GM18508 (cell line): ENCODE data around the gene ST6GALNAC1.
"Not testable (repeated sequence)": the region's sequence is repeated elsewhere in the genome, so short reads cannot be mapped to it uniquely, and the experiment has no call there.

ENCODE experiments used
- ATAC-seq: cut with Tn5 transposase; IDR thresholded peaks from one replicate; pipeline ENCODE4 v1.9.1; 2021; ENCODE audit warnings: moderate number of reproducible peaks; ENCODE audit not compliant: insufficient read depth, unreplicated experiment

ST6GALNAC1 gene

DNA sequence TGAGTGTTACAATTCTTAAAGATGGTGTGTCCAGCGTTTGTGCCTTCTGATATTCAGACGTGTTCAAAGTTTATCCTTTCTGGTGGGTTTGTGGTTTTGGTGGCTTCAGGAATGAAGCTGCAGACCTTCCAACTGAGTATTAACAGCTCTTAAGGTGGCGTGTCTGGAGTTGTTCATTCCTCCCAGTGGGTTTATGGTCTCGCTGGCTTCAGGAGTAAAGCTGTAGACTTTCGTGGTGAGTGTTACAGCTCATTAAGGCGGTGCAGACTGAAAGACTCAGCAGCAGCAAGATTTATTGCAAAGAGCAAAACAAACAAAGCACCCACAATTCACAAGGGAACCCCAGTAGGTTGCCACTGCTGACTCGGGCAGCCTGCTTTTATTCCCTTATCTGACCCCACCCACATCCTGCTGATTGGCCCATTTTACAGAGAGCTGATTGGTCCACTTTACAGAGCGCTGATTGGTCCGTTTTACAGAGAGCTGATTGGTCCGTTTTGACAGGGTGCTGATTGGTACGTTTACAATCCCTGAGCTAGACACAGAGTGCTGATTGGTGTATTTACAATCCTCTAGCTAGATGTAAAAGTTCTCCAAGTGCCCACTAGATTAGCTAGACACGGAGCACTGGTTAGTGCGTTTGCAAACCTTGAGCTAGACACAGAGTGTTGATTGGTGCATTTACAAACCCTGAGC is 29.3 kb downstream of the ST6GALNAC1 start:
- not testable (repeated sequence) for ATAC-seq

DNA sequence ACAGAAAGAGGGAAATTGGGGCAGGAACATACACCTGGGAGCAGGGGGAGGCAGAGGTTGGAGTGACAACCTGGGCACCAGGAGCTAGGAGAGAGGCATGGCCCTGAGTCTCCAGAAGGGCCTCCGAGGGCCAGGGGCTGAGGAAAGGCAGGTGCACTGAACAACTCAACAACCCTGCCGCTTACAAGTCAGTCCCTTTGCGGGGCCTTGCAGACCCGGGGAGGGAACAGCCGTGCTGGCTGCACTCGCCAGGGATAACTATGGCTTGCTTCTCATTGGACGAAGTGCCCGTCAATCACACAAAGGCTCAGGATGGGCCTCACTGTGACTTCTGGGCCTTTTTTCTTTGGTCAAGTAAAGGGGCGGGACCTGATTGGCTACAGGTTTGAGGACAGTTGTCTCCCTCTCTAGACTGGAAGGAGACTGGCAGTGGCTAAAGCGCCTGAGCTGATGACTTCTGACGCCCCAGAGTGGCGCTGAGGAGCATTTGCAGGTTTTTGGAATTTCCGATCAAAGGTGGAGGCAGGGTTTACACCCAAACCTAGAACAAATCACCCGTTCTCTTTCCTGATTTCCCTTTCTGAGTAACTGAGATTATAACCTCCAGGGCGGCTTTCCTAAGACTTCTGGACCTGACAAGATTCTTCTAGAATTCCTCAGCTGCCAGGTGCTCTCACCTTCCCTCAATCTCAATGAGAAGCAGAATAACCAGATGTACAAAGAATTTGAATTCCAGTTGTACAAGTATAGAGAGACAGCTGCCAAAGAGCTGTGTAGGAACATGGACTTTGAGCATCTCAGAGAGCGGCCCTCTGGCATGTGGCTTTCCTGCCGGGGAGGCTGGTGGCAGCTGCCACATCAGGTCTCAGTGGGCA is 30.3 kb downstream of the ST6GALNAC1 start:
- no peak for ATAC-seq

DNA sequence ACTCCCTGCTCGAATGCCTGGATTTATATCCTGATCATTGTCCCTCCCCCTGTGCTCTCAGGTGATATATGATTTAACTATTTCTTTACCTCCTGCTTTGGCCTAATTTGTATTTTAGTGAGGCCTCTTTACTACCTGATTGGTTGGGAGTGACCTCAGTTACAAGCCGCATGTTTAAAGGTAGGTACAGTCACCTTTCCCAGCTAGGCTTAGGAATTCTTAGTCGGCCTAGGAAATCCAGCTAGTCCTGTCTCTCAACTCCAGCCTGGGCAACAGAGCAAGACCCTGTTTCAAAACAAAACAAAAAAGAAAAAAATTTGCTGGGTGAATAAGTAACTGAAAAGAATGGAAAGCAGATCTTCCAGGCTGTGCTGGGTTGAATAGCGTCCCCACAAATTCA is 31.1 kb downstream of the ST6GALNAC1 start:
- ATAC-seq, result no peak

DNA sequence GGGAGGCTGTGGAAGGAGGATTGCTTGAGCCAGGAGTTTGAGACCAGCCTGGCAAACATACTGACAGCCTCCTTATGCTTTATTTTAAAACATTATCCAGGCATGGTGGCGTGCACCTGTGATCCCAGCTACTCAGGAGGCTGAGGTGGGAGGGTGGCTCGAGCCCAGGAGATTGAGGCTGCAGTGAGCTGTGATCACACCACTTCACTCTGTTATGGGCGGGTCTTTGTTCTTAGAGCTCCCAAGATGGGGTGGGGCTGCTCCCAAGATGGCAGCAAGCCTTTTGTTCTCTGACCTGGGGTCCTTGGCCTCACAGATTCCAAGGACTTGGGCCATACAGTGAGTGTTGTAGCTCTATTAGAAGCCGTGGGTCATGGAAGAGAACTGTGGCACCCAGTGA is 31.8 kb downstream of the ST6GALNAC1 start:
- no peak for ATAC-seq

DNA sequence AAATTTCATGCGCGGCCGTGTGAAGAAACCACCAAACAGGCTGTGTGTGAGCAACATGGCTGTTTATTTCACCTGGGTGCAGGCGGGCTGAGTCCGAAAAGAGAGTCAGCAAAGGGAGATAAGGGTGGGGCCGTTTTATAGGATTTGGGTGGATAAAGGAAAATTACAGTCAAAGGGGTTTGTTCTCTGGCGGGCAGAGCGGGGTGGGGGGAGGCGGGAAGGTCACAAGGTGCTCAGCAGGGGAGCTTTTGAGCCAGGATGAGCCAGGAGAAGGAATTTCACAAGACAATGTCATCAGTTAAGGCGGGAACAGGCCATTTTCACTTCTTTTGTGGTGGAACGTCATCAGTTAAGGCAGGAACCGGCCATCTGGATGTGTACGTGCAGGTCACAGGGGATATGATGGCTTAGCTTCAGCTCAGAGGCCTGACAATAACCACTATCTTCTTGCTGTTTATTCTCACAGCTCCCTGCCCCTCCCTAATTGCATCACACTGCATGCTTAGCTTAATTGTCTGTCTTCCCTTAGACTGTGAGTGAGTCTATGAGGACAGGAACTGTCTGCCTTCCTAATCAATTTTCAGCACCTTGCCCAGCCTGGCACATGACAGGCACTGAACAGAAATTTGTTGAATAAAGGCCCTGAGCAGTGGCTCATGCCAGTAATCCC is 32.3 kb downstream of the ST6GALNAC1 start:
- not testable (repeated sequence) for ATAC-seq

DNA sequence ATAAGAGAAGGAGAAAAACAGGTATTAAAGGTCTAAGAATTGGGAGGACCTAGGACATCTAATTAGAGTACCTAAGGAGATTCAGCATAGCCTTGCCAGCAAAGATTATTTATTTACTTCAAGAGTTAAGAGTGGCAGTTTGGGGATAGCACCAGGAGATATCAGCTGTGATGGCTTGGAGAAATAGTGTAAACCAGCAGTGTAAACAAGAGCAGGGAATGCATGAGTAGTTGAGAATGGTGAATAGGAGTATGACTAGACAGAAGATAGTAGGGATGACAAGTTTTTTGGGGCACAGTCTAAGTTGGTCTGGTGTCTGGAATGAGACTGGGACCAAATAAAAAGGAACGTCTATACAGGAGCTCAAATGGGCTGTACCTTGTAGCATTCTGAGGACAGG is 36.9 kb downstream of the ST6GALNAC1 start:
- ATAC-seq, result not testable (repeated sequence)

DNA sequence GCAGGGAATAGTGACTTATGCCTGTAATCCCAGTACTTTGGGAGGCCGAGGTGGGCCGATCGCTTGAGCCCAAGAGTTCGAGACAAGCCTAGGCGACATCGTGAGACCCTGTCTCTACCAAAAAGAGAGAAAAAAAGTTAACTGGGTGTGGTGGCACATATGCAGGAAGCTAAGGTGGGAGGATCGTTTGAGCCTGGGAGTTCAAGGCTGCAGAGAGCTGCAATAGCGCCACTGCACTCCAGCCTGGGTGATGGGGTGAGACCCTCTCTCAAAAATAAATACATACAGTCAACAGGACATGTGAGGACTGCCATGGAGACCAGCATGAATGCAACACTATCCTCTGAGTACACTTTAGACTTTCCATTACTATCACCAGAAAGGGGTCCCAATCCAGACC is 42.5 kb downstream of the ST6GALNAC1 start:
- ATAC-seq, result no peak

DNA sequence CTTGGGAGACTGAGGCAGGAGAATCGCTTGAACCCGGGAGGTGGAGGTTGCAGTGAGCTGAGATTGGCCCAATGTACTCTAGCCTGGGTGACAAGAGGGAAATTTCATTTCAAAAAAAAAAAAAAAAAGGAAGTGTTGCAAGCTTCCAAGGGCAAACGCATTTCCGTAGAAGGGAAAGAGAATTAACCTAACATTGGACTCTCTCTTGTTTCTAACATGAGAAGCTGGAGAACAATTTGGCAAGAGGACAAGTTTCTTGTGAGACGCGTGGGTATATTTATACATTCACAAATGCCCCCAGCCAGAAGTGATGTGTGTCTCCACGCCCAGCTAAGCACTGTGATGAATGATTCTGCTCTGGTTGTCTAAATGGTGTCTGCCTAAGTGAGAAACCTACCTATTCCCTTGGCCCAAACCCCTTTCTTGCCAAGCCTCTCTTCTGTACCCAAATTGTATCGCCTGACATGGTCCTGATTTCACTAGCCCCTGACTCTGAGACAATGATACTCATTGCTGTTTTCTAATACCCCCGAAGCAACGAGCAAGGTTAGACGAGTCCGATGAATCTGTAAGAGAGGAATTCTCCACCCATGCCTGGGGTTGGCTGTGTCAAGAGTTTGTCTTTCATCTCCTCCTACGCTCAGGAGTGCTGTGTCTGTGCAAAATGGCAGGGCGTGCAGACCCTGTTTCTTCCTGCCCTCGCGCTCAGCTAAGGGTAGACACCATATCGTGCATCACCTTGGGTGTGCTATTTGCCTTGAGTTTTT is 43.7 kb downstream of the ST6GALNAC1 start:
- ATAC-seq, result no peak

DNA sequence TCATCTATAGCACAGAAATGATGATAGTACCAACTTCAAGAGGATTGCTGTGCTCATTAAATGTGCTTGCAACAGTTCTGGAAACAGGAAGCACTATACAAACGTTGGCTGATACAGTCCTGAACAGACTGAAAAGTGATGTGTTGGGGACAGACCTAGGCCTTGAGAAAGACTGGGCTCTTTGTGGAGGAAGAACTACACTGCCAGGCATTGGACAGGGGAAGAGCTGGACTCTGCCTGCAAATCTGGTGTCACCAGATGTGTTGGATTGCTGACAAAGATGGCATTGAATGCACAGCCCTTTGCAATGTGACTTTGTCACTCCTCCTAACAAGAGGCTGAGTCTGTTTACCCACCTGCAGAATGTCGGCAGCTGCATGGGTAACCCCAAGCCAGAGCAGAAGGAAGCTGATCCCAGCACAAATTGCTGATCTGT is 45.5 kb downstream of the ST6GALNAC1 start:
- no peak for ATAC-seq

DNA sequence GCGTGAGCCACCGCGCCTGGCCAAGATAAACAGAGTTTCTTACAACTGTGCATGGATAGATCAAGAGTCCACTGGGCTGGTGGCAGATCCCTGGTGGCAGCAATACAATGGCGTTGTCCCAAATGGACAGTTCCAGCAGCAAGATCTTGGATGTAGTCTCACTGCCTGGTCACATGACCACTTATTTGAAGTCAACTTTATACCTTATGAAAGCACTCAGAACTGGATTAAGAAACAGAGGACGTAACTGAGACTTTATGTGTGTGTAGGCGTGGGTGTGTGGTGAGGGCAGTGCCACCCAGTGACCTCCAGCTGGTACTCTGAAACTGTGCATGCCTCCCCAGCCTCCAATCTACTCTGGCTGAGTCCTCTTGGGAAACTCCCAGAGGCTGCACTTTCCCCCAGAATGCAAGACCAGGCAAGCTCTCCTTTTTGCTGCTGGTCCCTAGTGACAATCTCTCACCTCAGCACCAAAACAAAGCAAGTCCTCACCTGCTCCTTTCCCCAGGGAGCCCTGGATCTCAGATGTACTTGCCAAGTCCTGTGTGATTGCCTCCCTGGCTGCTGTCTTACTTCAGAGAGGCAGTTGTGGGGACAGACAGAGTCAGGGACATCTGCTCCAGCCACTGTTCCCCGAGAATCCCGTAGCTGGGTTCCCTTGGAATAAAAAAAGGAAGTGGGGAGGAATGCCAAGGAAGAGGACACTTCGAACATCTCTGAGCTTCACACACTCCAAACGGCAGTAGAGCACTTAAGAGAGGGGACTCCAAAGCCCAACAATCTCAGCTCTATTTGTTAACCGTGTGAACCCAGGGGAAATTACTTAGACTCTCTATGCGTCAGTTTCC is 46.2 kb downstream of the ST6GALNAC1 start:
- no peak for ATAC-seq

DNA sequence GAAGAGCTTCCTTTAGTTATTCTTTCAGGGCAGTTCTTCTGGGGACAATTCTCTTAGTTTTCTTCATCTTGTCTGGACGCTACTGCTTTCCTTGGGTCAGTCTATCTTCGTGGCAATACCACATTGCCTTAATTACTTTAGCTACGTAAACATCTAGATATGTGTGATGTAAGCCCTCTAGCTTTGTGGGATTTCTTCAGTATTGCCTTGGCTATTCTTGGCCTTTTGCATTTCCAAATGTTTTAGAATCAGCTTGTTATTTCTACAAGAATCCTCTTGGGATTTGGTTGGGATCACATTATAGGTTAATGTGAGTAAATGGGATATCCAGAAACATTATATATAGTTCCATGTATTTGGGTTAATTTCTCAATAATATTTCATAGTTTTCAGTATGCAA is 48.9 kb downstream of the ST6GALNAC1 start:
- no peak for ATAC-seq

DNA sequence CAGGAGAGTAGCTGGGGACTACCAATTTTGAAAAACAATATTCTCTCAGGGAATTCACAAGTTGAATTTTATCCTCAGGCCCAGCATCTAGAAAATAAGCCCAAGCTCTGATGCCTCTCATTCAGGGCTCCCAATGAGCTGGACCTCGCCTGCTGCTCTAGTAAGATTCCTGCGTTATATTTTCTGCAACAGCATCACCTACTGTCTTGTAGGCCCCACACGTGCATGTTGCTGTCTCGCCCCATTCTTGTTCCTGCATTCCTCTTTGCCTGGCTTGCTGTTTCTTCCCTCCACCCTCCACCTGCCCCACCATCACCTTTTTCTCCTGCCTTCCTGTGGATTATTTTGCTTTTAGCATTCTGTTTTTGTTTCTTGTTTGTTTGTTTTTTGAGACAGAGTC is 49.6 kb downstream of the ST6GALNAC1 start:
- ATAC-seq, result no peak

DNA sequence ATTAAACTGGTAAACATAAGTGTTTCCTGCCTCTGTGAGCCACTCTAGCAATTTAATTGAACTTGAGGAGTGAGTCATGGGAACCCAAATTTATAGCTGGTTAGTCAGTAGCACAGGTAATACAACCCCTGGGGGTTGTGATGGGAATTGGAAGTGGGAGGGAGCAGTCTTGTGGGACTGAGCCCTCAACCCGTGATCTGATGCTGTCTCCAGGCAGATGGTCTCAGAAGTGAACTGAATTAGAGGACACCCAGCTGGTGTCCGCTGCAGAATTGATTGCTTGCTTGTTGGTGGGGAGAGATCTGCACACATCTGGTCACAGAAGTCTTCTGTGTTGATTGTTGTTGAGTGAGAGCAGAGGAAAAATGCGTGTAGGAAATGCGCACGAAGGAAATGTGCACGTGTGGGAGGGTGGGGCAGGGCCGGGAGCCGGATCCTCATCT is 50.2 kb downstream of the ST6GALNAC1 start:
- no peak for ATAC-seq

DNA sequence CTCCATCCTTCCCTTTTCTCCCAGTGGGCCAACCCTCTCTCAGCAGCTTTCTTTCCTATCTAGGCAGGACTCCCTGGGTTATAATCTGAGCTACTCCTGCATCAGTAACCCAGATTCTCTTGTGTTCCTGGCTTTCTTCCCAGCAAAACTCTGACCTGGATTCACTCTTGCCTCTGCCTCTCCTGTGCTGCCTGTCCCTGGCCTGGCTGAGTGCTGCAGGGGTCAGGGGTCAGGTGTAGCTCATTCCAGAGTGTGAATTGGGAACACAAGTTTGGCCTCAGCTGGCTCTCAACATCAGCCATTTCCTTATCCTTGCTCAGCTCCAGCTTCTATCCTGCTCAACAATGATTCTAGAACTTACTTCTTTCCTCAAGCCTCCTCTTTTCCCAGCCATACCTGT is 55.4 kb downstream of the ST6GALNAC1 start:
- ATAC-seq, result no peak

DNA sequence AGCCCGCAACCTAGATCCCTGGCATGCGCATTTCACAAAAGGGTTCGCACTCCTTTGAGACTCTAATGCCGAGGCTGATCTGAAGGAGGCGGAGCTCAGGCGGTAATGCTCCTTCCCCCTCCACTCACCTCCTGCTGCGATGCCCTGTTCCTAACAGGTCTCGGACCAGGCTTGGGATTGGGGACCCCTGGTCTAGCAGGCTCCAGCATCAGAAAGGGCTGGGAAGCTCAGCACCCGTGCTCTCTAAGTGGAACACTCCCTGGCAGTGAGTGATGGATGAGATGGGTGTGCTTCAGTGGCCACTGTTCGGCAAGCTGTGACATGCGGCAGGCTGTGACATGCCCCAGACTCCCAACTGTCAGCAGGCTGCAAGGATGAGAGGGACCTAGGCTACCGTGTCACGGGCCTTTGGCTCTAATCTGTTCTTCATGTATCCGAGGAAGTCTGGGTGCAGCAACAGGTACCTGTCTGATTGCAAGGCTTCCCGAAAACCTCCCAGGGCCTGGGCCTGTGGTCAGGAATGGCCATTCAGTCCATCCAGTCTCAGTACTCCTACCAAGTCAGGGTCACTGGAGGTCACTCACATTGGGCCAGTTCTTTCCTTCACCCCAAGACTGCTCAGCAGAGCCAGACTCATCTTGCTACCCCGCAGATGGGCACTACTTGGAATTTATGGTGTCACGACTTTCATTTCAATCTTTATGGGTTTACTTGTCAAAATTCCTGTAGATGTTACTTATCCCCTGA is 56.6 kb downstream of the ST6GALNAC1 start:
- ATAC-seq, result no peak

DNA sequence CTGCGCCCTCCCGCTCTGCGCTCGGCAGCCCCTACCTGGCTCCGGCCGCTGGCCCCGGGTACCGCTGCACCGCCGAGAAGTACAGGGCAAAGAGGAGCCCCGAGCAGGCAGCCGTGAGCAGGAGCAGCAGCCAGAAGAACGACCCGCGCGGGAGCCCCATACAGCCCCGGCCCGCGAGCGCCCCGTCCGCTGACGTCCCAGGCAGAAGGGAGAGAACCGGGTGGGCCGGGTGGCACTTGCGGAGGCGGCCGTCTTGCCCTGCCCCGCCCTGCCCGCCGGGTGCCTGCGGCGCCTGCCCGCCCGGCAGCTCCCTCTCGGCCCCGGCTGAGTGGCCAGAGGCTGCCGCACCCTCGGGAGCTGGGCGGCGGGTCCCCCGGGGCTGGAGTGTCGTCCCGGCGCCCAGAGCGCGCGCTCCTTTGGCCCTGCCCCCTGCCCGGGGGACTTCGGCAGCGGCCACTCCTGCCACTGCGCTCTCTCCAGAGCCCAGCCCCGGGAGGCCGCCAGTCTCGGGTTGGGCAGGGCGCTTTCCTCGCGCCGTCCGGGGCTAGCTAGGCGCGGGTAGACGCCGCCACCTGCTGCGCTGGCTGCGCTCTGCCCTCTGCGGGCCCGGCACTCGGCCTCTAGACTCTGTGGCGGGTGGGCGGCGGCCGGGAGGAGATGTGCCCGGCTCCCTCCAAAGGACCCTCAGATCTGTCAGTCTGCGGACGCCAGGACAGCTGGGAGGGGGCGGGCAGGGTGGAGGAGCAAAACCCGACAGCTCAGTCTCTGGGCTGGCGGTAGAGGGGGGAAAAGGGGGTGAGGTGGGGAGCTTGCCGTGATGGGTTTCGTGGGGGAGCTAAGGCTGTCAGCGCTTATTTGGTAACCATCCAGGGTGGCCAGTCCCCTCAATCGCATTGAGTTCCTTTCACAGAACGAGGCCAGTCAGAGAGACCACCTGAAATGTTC is 57.6 kb downstream of the ST6GALNAC1 start, which contains the start of gene ST6GALNAC2:
Gene ST6GALNAC2, minus strand, starts transcription at position 212 of the 945 bp plus-strand sequence. Its CDS starts 52 bp downstream, at position 160.
- no peak for ATAC-seq

DNA sequence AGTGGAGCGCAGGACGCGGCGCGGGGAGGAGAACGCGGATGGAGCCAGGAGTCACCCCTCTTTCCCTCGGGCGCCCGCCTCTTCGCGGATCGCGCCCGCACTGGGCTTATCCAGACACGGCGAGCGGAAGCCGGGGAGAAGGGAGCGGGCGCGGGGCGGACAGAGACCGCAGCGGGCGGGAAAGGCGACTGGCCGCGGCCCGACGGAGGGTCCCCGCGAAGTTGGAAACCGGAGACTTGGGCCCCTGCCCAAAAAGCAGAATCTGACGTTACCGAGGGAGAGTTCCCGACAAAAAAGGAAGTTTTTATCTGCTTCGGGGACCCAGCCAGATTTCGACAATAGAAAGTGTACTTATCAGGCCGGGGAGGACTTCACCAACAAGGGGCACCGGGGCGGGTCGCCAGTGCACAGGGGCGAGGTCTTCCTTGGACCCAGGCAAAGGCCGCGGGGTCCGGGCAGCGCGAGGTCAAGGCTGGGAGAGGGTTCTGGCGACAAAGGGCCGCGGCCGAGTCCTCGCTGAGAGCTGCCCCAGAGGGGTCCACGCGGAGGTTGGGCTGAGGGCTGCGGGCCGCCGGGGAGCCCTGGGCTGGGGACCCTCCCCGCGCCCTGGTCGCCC is 58.4 kb downstream of the ST6GALNAC1 start:
- no peak for ATAC-seq
